ENCODE results near the gene ARL3. TPM values are rescaled to one million over a fixed set of nuclear protein-coding genes. Genes with fewer than 3 reads are reported as not detected.

Gene ARL3
- total and polyA plus RNA-seq, 2 experiments from 2014 or later, result 8.5 to 22.6 TPM

DNA sequence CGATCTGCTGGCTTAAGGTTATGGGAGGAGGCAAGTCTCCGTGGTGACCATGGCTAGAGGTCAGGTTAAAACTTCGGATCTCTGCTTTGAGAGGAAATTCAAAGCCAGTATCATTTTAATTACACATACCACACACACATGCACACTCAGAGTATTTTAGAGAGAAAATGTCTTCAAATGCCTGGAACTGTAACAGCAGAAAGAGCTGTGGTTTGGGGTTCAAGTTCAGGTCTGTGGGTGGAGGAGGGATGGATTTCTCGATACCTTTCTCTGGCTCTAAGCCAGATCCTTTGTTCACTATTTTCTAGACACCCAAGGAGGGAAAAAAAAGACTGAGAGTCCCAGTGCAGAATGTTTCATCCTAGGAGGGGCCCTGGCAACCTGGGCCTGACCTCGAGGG lies 32.5 kb downstream of the ARL3 start (continued):
- TF ChIP-seq, protein P1, sequence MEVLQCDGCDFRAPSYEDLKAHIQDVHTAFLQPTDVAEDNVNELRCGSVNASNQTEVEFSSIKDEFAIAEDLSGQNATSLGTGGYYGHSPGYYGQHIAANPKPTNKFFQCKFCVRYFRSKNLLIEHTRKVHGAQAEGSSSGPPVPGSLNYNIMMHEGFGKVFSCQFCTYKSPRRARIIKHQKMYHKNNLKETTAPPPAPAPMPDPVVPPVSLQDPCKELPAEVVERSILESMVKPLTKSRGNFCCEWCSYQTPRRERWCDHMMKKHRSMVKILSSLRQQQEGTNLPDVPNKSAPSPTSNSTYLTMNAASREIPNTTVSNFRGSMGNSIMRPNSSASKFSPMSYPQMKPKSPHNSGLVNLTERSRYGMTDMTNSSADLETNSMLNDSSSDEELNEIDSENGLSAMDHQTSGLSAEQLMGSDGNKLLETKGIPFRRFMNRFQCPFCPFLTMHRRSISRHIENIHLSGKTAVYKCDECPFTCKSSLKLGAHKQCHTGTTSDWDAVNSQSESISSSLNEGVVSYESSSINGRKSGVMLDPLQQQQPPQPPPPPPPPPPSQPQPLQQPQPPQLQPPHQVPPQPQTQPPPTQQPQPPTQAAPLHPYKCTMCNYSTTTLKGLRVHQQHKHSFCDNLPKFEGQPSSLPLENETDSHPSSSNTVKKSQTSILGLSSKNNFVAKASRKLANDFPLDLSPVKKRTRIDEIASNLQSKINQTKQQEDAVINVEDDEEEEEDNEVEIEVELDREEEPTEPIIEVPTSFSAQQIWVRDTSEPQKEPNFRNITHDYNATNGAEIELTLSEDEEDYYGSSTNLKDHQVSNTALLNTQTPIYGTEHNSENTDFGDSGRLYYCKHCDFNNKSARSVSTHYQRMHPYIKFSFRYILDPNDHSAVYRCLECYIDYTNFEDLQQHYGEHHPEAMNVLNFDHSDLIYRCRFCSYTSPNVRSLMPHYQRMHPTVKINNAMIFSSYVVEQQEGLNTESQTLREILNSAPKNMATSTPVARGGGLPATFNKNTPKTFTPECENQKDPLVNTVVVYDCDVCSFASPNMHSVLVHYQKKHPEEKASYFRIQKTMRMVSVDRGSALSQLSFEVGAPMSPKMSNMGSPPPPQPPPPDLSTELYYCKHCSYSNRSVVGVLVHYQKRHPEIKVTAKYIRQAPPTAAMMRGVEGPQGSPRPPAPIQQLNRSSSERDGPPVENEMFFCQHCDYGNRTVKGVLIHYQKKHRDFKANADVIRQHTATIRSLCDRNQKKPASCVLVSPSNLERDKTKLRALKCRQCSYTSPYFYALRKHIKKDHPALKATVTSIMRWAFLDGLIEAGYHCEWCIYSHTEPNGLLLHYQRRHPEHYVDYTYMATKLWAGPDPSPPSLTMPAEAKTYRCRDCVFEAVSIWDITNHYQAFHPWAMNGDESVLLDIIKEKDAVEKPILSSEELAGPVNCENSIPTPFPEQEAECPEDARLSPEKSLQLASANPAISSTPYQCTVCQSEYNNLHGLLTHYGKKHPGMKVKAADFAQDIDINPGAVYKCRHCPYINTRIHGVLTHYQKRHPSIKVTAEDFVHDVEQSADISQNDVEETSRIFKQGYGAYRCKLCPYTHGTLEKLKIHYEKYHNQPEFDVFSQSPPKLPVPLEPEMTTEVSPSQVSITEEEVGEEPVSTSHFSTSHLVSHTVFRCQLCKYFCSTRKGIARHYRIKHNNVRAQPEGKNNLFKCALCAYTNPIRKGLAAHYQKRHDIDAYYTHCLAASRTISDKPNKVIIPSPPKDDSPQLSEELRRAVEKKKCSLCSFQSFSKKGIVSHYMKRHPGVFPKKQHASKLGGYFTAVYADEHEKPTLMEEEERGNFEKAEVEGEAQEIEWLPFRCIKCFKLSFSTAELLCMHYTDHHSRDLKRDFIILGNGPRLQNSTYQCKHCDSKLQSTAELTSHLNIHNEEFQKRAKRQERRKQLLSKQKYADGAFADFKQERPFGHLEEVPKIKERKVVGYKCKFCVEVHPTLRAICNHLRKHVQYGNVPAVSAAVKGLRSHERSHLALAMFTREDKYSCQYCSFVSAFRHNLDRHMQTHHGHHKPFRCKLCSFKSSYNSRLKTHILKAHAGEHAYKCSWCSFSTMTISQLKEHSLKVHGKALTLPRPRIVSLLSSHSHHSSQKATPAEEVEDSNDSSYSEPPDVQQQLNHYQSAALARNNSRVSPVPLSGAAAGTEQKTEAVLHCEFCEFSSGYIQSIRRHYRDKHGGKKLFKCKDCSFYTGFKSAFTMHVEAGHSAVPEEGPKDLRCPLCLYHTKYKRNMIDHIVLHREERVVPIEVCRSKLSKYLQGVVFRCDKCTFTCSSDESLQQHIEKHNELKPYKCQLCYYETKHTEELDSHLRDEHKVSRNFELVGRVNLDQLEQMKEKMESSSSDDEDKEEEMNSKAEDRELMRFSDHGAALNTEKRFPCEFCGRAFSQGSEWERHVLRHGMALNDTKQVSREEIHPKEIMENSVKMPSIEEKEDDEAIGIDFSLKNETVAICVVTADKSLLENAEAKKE (CRISPR knock-in tag; IDR thresholded peaks at IDR 0.05), result no peak

DNA sequence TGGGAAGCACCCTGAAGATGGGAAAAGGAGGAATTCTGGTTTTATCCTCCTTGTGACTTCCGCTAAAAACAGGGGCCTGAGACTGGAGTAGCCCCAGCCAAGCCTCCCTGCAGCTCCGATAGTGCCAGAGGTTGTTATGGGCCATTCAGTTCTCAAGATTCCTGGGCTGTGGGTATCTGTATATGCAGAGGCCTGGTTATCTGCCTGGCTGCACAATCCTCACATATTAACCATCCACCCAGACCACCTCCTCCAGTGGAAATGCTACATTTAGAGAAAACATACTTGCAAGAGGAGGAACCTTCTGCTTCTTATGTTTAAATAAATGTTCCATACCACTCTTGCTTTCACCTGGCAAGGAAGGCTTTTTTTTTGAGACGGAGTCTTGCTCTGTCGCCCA lies 34.6 kb downstream of the ARL3 start:
- Histone ChIP-seq H2AFZ (no peak overlapping the region), H3K79me2 (replicated peaks; ENCODE audit: insufficient read depth) (no peaks in the 10 kb centered on the region), H3K27me3 (ENCODE audit: insufficient read depth) (no peaks in the 10 kb centered on the region), H3K36me3 (ENCODE audit: insufficient read depth) (no peaks in the 10 kb centered on the region), H3K9me2 (ENCODE audit: insufficient read depth) (no peaks in the 10 kb centered on the region), H3K4me3 (no peak overlapping the region), H3K27ac (ENCODE audit: low read depth) (0 out of 2 replicates have a peak overlapping the region, but pooled peaks have one; percentile 27), H4K20me1 (replicated peaks; ENCODE audit: insufficient read depth) (no peaks in the 10 kb centered on the region; the same call in 1 of the 2 replicates), H3K4me2 (peak overlapping the region; percentile 72; the same call in 1 of the 2 replicates), H3F3A (replicated peaks; ENCODE audit: low read depth) (peaks cover 18% of the 10 kb centered on the region), H3K4me1 (ENCODE audit: insufficient read depth) (peaks cover 41% of the 10 kb centered on the region)
- Mint-ChIP-seq H3K4me3 (no peak overlapping the region), H3K27ac (no peak overlapping the region), H3K9me3 (no peaks in the 10 kb centered on the region), H3K27me3 (ENCODE audit: insufficient read depth, low read depth, poor library complexity) (peaks cover 15% of the 10 kb centered on the region), H3K36me3 (ENCODE audit: low read depth) (peaks cover 23% of the 10 kb centered on the region), H3K4me1 (peaks cover 50% of the 10 kb centered on the region)
- TF ChIP-seq CREB1 (CRISPR knock-in tag; IDR thresholded peaks at IDR 0.05; ENCODE audit: low read depth) (no peak), ZNF331 (CRISPR knock-in tag; IDR thresholded peaks at IDR 0.05; ENCODE audit: low read depth) (no peak), NANOG (IDR thresholded peaks at IDR 0.05; ENCODE audit: borderline replicate concordance) (no peak), EZH2 (IDR thresholded peaks at IDR 0.05; ENCODE audit: low read depth, unreplicated experiment) (no peak), STAT1 (IDR thresholded peaks at IDR 0.05; ENCODE audit: unreplicated experiment) (no peak), JUNB (IDR thresholded peaks at IDR 0.05; ENCODE audit: unreplicated experiment) (no peak), EZH2phosphoT487 (IDR thresholded peaks at IDR 0.05; ENCODE audit: unreplicated experiment) (no peak)
- TF ChIP-seq, protein P1 (CRISPR knock-in tag; IDR thresholded peaks at IDR 0.05), result no peak
- TF ChIP-seq, protein P2, sequence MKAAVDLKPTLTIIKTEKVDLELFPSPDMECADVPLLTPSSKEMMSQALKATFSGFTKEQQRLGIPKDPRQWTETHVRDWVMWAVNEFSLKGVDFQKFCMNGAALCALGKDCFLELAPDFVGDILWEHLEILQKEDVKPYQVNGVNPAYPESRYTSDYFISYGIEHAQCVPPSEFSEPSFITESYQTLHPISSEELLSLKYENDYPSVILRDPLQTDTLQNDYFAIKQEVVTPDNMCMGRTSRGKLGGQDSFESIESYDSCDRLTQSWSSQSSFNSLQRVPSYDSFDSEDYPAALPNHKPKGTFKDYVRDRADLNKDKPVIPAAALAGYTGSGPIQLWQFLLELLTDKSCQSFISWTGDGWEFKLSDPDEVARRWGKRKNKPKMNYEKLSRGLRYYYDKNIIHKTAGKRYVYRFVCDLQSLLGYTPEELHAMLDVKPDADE (IDR thresholded peaks at IDR 0.05), result no peak
- DNase-seq (ENCODE audit: low spot score) (no peak), ATAC-seq (no peak)
